ENCODE data around the gene CUL9. TPM values are rescaled to one million over a fixed set of nuclear protein-coding genes. Genes with fewer than 3 reads are reported as not detected.

CUL9 gene
- total RNA-seq, 4 donors from 2014 or later = 55.5 to 114 (median 85.5) TPM

GRCh38 chr6:43247114-43247999 lies 65.4 kb downstream of the CUL9 start:
- peaks cover 0 to 13% of the 10 kb centered on the region in 2 donors for H3K27me3 ChIP-seq
- no peaks in the 10 kb centered on the region for H3K36me3 ChIP-seq
- TF ChIP-seq POLR2A (IDR thresholded peaks at IDR 0.05) (no peak), CTCF (IDR thresholded peaks at IDR 0.05) (no peak)
- DNase-seq = peak; percentile 82 to 91 (median 83)
- H3K27ac ChIP-seq = peak overlapping the region in 1 of 4 donors; percentile 62
- peak overlapping the region; percentile 43 to 64 (median 58) for H3K4me3 ChIP-seq
- no peaks in the 10 kb centered on the region for H3K9me3 ChIP-seq
- H3K4me1 ChIP-seq = peaks cover 0 to 6% (median 0%) of the 10 kb centered on the region in 4 donors

- Histone ChIP-seq H3K4me1 (peaks cover 0 to 6% (median 0%) of the 10 kb centered on the region in 4 donors), H3K4me3 (no peak overlapping the region), H3K36me3 (no peaks in the 10 kb centered on the region), H3K27ac (no peak overlapping the region), H3K27me3 (peaks cover 0 to 13% of the 10 kb centered on the region in 2 donors), H3K9me3 (no peaks in the 10 kb centered on the region)
- no peak for DNase-seq
- TF ChIP-seq CTCF (IDR thresholded peaks at IDR 0.05) (no peak), POLR2A (IDR thresholded peaks at IDR 0.05) (no peak)
Observed at GRCh38 chr6:43248101-43248500, 66.1 kb downstream of the CUL9 start.

DNA sequence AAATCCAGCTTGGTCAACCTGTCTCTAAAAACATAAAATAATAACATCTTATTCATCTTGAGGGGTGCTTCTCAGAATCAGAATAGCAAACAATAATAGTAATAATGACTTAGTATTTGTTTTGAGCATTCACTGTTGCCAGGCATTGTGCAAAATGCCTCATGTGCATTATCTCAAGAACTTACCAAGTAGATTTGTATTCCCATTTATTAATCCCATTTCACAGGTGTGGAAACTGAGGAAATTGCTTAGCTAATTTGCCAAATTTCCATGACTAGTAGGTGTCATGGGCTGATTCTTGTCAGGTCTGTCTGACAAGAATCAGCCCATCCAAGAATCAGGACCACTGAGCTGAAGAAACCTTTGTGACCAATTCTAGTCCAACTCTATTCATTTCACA lies 66.8 kb downstream of the CUL9 start:
- TF ChIP-seq POLR2A (IDR thresholded peaks at IDR 0.05) = no peak
- no peak for TF ChIP-seq CTCF (IDR thresholded peaks at IDR 0.05)
- no peak for DNase-seq
- Histone ChIP-seq H3K27ac (no peak overlapping the region), H3K4me1 (peaks cover 0 to 6% (median 0%) of the 10 kb centered on the region in 4 donors), H3K4me3 (no peak overlapping the region), H3K36me3 (no peaks in the 10 kb centered on the region), H3K27me3 (peaks cover 0 to 6% of the 10 kb centered on the region in 2 donors), H3K9me3 (no peaks in the 10 kb centered on the region)

- no peak for DNase-seq
- Histone ChIP-seq H3K4me1 (peaks cover 0 to 6% (median 0%) of the 10 kb centered on the region in 4 donors), H3K9me3 (no peaks in the 10 kb centered on the region), H3K36me3 (no peaks in the 10 kb centered on the region), H3K4me3 (no peak overlapping the region), H3K27me3 (no peaks in the 10 kb centered on the region), H3K27ac (no peak overlapping the region)
- TF ChIP-seq POLR2A (IDR thresholded peaks at IDR 0.05) (no peak), CTCF (IDR thresholded peaks at IDR 0.05) (no peak)
Observed at GRCh38 chr6:43250992-43251373, 69.0 kb downstream of the CUL9 start.

DNA sequence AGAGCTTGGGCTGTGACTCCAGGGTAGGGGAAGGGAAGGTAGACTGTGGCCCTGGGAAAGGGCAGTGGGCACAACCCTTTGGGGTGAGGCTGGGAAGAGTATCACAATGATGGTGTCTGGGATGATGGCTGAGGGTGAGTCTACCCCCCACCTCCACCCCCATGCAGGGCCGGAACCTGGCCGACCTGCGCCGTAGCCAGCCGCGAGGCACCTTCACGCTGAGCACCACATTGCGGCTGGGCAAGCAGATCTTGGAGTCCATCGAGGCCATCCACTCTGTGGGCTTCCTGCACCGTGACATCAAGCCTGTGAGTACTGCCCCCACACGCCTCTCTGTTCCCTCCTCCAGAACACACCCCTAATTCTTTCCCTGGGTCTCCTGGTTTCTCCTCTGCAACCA lies 71.4 kb downstream of the CUL9 start:
- Histone ChIP-seq H3K4me1 (no peaks in the 10 kb centered on the region), H3K9me3 (no peaks in the 10 kb centered on the region), H3K27me3 (no peaks in the 10 kb centered on the region), H3K27ac (no peak overlapping the region), H3K36me3 (no peaks in the 10 kb centered on the region), H3K4me3 (no peak overlapping the region)
- no peak for TF ChIP-seq POLR2A (IDR thresholded peaks at IDR 0.05)
- no peak for TF ChIP-seq CTCF (IDR thresholded peaks at IDR 0.05)
- DNase-seq = no peak

All from Peyer's patch (tissue), 4 donors.